CD4-positive, alpha-beta T cell (primary cell): ENCODE measurements around the gene SLC17A9. TPM values are rescaled to one million over a fixed set of nuclear protein-coding genes. Genes with fewer than 3 reads are reported as not detected.
A peak's percentile ranks its signal among the peaks of the same experiment; 100 is the strongest.

ENCODE experiments used
- ATAC-seq: fragments of 200-7000 bp; cut with Tn5 transposase; one replicate; pipeline ENCODE4 v1.10.0; 2022; ENCODE audit warnings: mild to moderate bottlenecking; ENCODE audit not compliant: poor library complexity
- CTCF ChIA-PET: fragments of 350-600 bp; sonication (Branson Sonifier 250); formaldehyde crosslinking; loops from one replicate; lab custom pipeline; 2021; ENCODE audit warnings: antibody characterized with exemption, inconsistent platforms; lab: Charles Lee
- POLR2A ChIA-PET: fragments of 350-600 bp; sonication (Branson Sonifier 250); formaldehyde crosslinking; loops from one replicate; lab custom pipeline; 2021; ENCODE audit warnings: antibody characterized with exemption, inconsistent platforms; lab: Charles Lee
- DNase-seq, 14 experiments: peaks; one replicate each; pipeline ENCODE4 v3.0.0-alpha.2; 2013 to 2020; ENCODE audit warnings: mixed read lengths in 2 of 14
- H3K27ac ChIP-seq, 2 donors: one replicate each; pipeline versions ENCODE4 v1.5.1 to v1.7.0; 2013; ENCODE audit warnings: low read length in 2 of 2, low read depth in 1 of 2, mild to moderate bottlenecking in 1 of 2
- H3K27me3 ChIP-seq, 2 experiments: 1 replicate in 1 of 2; 2 replicates in 1 of 2; pipeline versions ENCODE4 v1.6.1 to v1.7.0; 2013; ENCODE audit warnings: low read length in 2 of 2, control low read depth in 1 of 2, mild to moderate bottlenecking in 1 of 2, moderate library complexity in 1 of 2; ENCODE audit not compliant: insufficient read depth in 2 of 2, control insufficient read depth in 1 of 2
- H3K36me3 ChIP-seq: one replicate; pipeline ENCODE4 v1.6.1; 2013; ENCODE audit warnings: low read length, control low read depth; ENCODE audit not compliant: insufficient read depth
- H3K4me1 ChIP-seq: one replicate; pipeline ENCODE4 v1.6.1; 2013; ENCODE audit warnings: low read length, control low read depth; ENCODE audit not compliant: insufficient read depth
- H3K4me3 ChIP-seq: one replicate; pipeline ENCODE4 v1.5.1; 2013; ENCODE audit warnings: mild to moderate bottlenecking, low read length, moderate library complexity
- H3K9me3 ChIP-seq, 2 experiments: 1 replicate in 1 of 2; 2 replicates in 1 of 2; pipeline versions ENCODE4 v1.6.1 to v1.7.0; 2013; ENCODE audit warnings: low read length in 2 of 2, mild to moderate bottlenecking in 2 of 2, control low read depth in 1 of 2, moderate library complexity in 1 of 2; ENCODE audit not compliant: control insufficient read depth in 1 of 2, insufficient read depth in 1 of 2
- H3K27ac Mint-ChIP-seq: one replicate; pipeline ENCODE4 v1.8.0; 2020; ENCODE audit warnings: mixed read lengths
- H3K27me3 Mint-ChIP-seq: one replicate; pipeline ENCODE4 v1.8.0; 2021; ENCODE audit warnings: mixed read lengths
- H3K36me3 Mint-ChIP-seq: one replicate; pipeline ENCODE4 v1.8.0; 2021; ENCODE audit warnings: low read depth, mixed read lengths
- H3K4me1 Mint-ChIP-seq: one replicate; pipeline ENCODE4 v1.8.0; 2021; ENCODE audit warnings: low read depth, mixed read lengths
- H3K4me3 Mint-ChIP-seq: one replicate; pipeline ENCODE4 v1.8.0; 2020; ENCODE audit warnings: mild to moderate bottlenecking, mixed read lengths
- H3K9me3 Mint-ChIP-seq: one replicate; pipeline ENCODE4 v1.8.0; 2020; ENCODE audit warnings: mixed read lengths
- intact Hi-C, 2 experiments: fragments of 100-400 bp; cut with DNase I in 1 of 2; cut with micrococcal nuclease in 1 of 2; formaldehyde crosslinking; loops; one replicate each; pipeline versions ENCODE4 v1.15.1 to v1.9.0; 2023 to 2025; cut with DNase I, micrococcal nuclease
- total RNA-seq, 174 experiments: library from RNA in 2 of 174; stranded (reverse) in 2 of 174; gene quantifications; one replicate each; pipeline ENCODE4 v1.2.3 and lab custom pipeline; 2021 to 2026
- TF ChIP-seq, protein P1 (sequence below): fragments of 200-600 bp; IDR thresholded peaks from one replicate; pipeline ENCODE4 v1.8.0; 2022; ENCODE audit warnings: antibody characterized with exemption, mild to moderate bottlenecking

Gene SLC17A9
- total RNA-seq, 2 experiments from 2014 or later: 3.5 to 5.5 TPM

DNA sequence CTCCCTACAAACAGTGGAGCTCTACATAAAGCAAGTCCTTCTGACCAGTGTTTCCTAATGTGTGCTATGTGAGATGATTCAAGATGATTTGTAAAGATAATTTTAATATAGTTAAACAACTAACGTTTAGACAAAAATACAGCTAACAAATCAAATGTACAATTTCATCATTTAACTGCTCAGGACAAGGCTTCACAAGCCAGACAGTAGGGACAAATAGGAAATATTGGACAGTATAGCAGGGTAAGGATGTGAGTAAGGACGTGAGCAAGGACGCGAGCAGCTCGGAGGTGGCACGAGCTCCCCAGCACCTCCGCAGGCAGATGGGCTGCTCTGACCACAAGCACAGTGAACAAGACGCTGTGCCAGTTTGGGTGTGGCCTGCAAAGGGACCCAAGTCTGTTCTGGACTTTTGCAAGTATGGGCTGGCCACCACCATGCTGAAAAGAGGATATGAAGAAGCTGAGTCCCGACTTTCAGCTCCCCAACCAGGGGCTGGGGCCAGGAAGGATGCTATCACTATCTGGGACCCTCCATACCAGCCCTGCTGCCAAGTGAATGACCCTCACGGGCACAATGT lies 40.7 kb upstream of the SLC17A9 start:
- Mint-ChIP-seq H3K4me1 (peaks cover 73% of the 10 kb centered on the region), H3K27ac (no peak overlapping the region), H3K4me3 (no peak overlapping the region), H3K36me3 (peaks cover 74% of the 10 kb centered on the region), H3K27me3 (no peaks in the 10 kb centered on the region), H3K9me3 (no peaks in the 10 kb centered on the region)
- H3K27ac ChIP-seq: no peak overlapping the region
- TF ChIP-seq, protein P1, sequence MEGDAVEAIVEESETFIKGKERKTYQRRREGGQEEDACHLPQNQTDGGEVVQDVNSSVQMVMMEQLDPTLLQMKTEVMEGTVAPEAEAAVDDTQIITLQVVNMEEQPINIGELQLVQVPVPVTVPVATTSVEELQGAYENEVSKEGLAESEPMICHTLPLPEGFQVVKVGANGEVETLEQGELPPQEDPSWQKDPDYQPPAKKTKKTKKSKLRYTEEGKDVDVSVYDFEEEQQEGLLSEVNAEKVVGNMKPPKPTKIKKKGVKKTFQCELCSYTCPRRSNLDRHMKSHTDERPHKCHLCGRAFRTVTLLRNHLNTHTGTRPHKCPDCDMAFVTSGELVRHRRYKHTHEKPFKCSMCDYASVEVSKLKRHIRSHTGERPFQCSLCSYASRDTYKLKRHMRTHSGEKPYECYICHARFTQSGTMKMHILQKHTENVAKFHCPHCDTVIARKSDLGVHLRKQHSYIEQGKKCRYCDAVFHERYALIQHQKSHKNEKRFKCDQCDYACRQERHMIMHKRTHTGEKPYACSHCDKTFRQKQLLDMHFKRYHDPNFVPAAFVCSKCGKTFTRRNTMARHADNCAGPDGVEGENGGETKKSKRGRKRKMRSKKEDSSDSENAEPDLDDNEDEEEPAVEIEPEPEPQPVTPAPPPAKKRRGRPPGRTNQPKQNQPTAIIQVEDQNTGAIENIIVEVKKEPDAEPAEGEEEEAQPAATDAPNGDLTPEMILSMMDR: no peak
- H3K9me3 ChIP-seq: no peaks in the 10 kb centered on the region
- DNase-seq: no peak
- no peak overlapping the region for H3K4me3 ChIP-seq
- CTCF ChIA-PET: interaction anchor here (1.0 to 1.7 kb wide), 2 partner anchors 11 to 18 kb away, joined by 3 to 7 read pairs; no protein-coding TSS in a partner anchor
- H3K4me1 ChIP-seq: peaks cover 38% of the 10 kb centered on the region
- no peaks in the 10 kb centered on the region for H3K27me3 ChIP-seq
- no peak for ATAC-seq
- POLR2A ChIA-PET: interaction anchor here (0.8 to 1.0 kb wide), 2 partner anchors 20 to 35 kb away, joined by 3 read pairs; no protein-coding TSS in a partner anchor
- intact Hi-C loops: no loop called here
- peaks cover 71% of the 10 kb centered on the region for H3K36me3 ChIP-seq

DNA sequence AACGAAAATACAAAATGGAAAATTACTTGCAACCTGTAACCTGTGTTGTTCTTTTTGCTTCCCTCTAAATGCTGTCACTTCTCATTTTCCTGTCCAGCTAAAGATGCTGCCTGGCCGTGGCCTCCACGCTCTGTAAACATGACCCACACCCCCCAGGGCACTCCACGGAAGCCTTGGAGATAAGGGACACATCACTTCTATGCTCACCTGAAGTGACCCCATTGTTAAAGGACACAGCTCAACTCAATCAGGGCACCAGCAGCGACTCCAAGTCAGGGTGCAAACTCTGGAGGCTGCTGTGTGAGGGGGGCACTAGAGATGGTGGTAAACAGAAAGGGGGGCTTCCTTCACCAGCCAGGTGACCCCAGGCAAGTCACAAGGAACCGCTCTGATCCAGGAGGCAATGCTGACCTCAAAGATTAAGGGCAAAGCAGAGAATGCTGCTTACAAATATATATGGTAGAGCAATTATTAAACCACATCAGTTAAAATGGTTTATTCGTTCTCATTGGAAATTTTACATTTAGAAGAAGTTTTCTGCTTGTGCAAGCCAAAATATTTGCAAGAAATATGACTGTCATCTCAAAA lies 39.4 kb upstream of the SLC17A9 start:
- TF ChIP-seq, protein P1: no peak
- Histone ChIP-seq H3K4me1 (peaks cover 52% of the 10 kb centered on the region), H3K27me3 (no peaks in the 10 kb centered on the region), H3K27ac (no peak overlapping the region), H3K4me3 (no peak overlapping the region), H3K36me3 (peaks cover 58% of the 10 kb centered on the region), H3K9me3 (no peaks in the 10 kb centered on the region)
- Mint-ChIP-seq H3K27ac (no peak overlapping the region), H3K4me1 (peaks cover 80% of the 10 kb centered on the region), H3K27me3 (no peaks in the 10 kb centered on the region), H3K4me3 (no peak overlapping the region), H3K36me3 (peaks cover 63% of the 10 kb centered on the region), H3K9me3 (no peaks in the 10 kb centered on the region)
- no peak for DNase-seq
- POLR2A ChIA-PET: interaction anchor here (2.2 kb wide), 1 partner anchor 10 kb away, joined by 6 read pairs; no protein-coding TSS in a partner anchor
- no peak for ATAC-seq
- CTCF ChIA-PET: interaction anchor here (0.7 kb wide), 1 partner anchor 96 kb away, joined by 3 read pairs; no protein-coding TSS in a partner anchor
- intact Hi-C loops: no loop called here

DNA sequence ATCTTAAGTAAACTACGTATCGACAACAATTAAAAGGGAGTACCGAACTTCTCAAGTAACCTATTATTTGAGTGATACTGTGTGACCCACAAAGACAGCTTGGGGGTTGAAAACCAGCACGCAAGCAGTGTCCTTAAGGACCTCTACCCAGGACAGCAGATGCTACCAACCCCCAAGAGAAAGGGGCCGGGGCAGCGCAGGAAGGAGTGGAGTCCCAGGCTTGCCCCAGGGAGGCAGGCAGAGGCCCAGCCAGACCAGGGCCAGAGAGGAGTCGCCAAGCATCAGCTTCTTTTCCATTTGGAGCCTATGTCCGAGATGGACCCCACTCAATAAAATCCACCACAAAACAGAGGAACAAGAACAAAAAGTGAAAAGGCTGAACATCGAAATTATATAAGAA lies 38.1 kb upstream of the SLC17A9 start:
- peak overlapping the region in 1 of 2 donors; percentile 6 for H3K27ac ChIP-seq
- H3K36me3 ChIP-seq: peaks cover 45% of the 10 kb centered on the region
- no peak for ATAC-seq
- Mint-ChIP-seq H3K4me3 (no peak overlapping the region), H3K9me3 (no peaks in the 10 kb centered on the region), H3K27ac (peak overlapping the region; percentile 80), H3K36me3 (peaks cover 50% of the 10 kb centered on the region), H3K4me1 (peaks cover 87% of the 10 kb centered on the region), H3K27me3 (no peaks in the 10 kb centered on the region)
- CTCF ChIA-PET: interaction anchor here (1.5 to 3.0 kb wide), 2 partner anchors 14 to 90 kb away, joined by 3 to 15 read pairs; no protein-coding TSS in a partner anchor
- TF ChIP-seq, protein P1: no peak
- no peaks in the 10 kb centered on the region for H3K27me3 ChIP-seq
- intact Hi-C loops: no loop called here
- no peaks in the 10 kb centered on the region for H3K9me3 ChIP-seq
- H3K4me3 ChIP-seq: no peak overlapping the region
- H3K4me1 ChIP-seq: peaks cover 57% of the 10 kb centered on the region
- POLR2A ChIA-PET: interaction anchor here (1.0 to 2.2 kb wide), 3 partner anchors 11 to 15 kb away, joined by 3 to 6 read pairs (median 5); no protein-coding TSS in a partner anchor
- no peak for DNase-seq
